Neuronal stem cell (in vitro differentiated cells): Measurements from ENCODE around the gene PIK3C2G.

Source experiments
- DNase-seq: peaks from one replicate; pipeline ENCODE4 v3.0.0-alpha.2; 2013; ENCODE audit warnings: low spot score
- H2AFZ ChIP-seq: one replicate; pipeline ENCODE4 v1.6.1; 2013; ENCODE audit warnings: mild to moderate bottlenecking, low read length, inconsistent platforms
- H2AK5ac ChIP-seq: 2 replicates; pipeline ENCODE4 v1.6.1; 2013; ENCODE audit warnings: low read depth, mild to moderate bottlenecking, inconsistent platforms, low read length, moderate library complexity, mixed read lengths
- H2BK120ac ChIP-seq: 2 replicates; pipeline ENCODE4 v1.6.1; 2013; ENCODE audit warnings: low read depth, mild to moderate bottlenecking, inconsistent platforms, low read length, moderate library complexity, mixed read lengths
- H2BK12ac ChIP-seq: one replicate; pipeline ENCODE4 v1.6.1; 2013; ENCODE audit warnings: low read length, inconsistent platforms
- H2BK15ac ChIP-seq: 2 replicates; pipeline ENCODE4 v1.6.1; 2013; ENCODE audit warnings: mild to moderate bottlenecking, low read length, inconsistent platforms, mixed read lengths
- H2BK5ac ChIP-seq: one replicate; pipeline ENCODE4 v1.6.1; 2013; ENCODE audit warnings: inconsistent platforms, mild to moderate bottlenecking, low read length, moderate library complexity
- H3K14ac ChIP-seq: one replicate; pipeline ENCODE4 v1.6.1; 2013; ENCODE audit warnings: low read length, inconsistent platforms
- H3K18ac ChIP-seq: 2 replicates; pipeline ENCODE4 v1.6.1; 2013; ENCODE audit warnings: low read length, inconsistent platforms
- H3K23ac ChIP-seq: 2 replicates; pipeline ENCODE4 v1.6.1; 2013; ENCODE audit warnings: low read depth, mild to moderate bottlenecking, mixed read lengths, low read length, inconsistent platforms; ENCODE audit not compliant: poor library complexity
- H3K27ac ChIP-seq: replicated peaks from 3 replicates; pipeline ENCODE4 v1.5.1; 2013; ENCODE audit warnings: low read length, inconsistent platforms
- H3K27me3 ChIP-seq, 3 experiments: 2 replicates each; pipeline ENCODE4 v1.6.1; 2013; ENCODE audit warnings: low read length in 3 of 3, mild to moderate bottlenecking in 2 of 3, inconsistent platforms in 1 of 3, low read depth in 1 of 3, mixed read lengths in 1 of 3, moderate library complexity in 1 of 3; ENCODE audit not compliant: control insufficient read depth in 3 of 3, insufficient read depth in 3 of 3
- H3K36me3 ChIP-seq, 2 donors: replicated peaks in 1 of 2; 2 replicates each; pipeline ENCODE4 v1.6.1; 2013; ENCODE audit warnings: low read length in 2 of 2; ENCODE audit not compliant: control insufficient read depth in 2 of 2, insufficient read depth in 2 of 2
- H3K4ac ChIP-seq: 2 replicates; pipeline ENCODE4 v1.6.1; 2013; ENCODE audit warnings: inconsistent platforms, mild to moderate bottlenecking, low read length, moderate library complexity
- H3K4me1 ChIP-seq, 2 donors: 1 replicate in 1 of 2; 2 replicates in 1 of 2; pipeline ENCODE4 v1.6.1; 2013; ENCODE audit warnings: low read length in 2 of 2, low read depth in 1 of 2; ENCODE audit not compliant: control insufficient read depth in 2 of 2, insufficient read depth in 1 of 2
- H3K4me2 ChIP-seq: one replicate; pipeline ENCODE4 v1.6.1; 2013; ENCODE audit warnings: mild to moderate bottlenecking, low read length, inconsistent platforms; ENCODE audit not compliant: insufficient read depth, poor library complexity, severe bottlenecking
- H3K4me3 ChIP-seq, 2 donors: 2 replicates each; pipeline ENCODE4 v1.5.1; 2013; ENCODE audit warnings: low read length in 2 of 2, mild to moderate bottlenecking in 2 of 2, inconsistent platforms in 1 of 2, moderate library complexity in 1 of 2
- H3K79me1 ChIP-seq: one replicate; pipeline ENCODE4 v1.6.1; 2013; ENCODE audit warnings: low read depth, mild to moderate bottlenecking, inconsistent platforms, low read length, moderate library complexity
- H3K9ac ChIP-seq: one replicate; pipeline ENCODE4 v1.6.1; 2013; ENCODE audit warnings: mild to moderate bottlenecking, low read depth, low read length, inconsistent platforms; ENCODE audit not compliant: poor library complexity
- H3K9me3 ChIP-seq, 2 donors: replicated peaks in 1 of 2; 2 replicates each; pipeline versions ENCODE3 to v1.6.1; 2013; ENCODE audit warnings: low read length in 2 of 2, mild to moderate bottlenecking in 2 of 2, inconsistent platforms in 1 of 2, low read depth in 1 of 2, mixed read lengths in 1 of 2, moderate library complexity in 1 of 2; ENCODE audit not compliant: control insufficient read depth in 2 of 2, insufficient read depth in 1 of 2
- H4K8ac ChIP-seq: one replicate; pipeline ENCODE4 v1.6.1; 2013; ENCODE audit warnings: low read depth, mild to moderate bottlenecking, inconsistent platforms, low read length, moderate library complexity
- H4K91ac ChIP-seq: one replicate; pipeline ENCODE4 v1.6.1; 2013; ENCODE audit warnings: low read length, low read depth, mild to moderate bottlenecking, inconsistent platforms; ENCODE audit not compliant: poor library complexity

Gene PIK3C2G

GRCh38 chr12:18586581-18586980 is 325.3 kb downstream of the PIK3C2G start:
- no peak overlapping the region for H4K8ac ChIP-seq
- no peak overlapping the region for H3K18ac ChIP-seq
- no peak overlapping the region for H3K23ac ChIP-seq
- H3K4me2 ChIP-seq: no peak overlapping the region
- DNase-seq: no peak
- no peak overlapping the region for H3K14ac ChIP-seq
- H3K27ac ChIP-seq: no peak overlapping the region
- no peak overlapping the region for H2AFZ ChIP-seq
- H3K4me3 ChIP-seq: no peak overlapping the region
- H2BK15ac ChIP-seq: no peak overlapping the region
- no peak overlapping the region for H3K4ac ChIP-seq
- H3K4me1 ChIP-seq: no peaks in the 10 kb centered on the region
- H2BK5ac ChIP-seq: no peak overlapping the region
- peaks cover 4 to 16% of the 10 kb centered on the region in 2 donors for H3K9me3 ChIP-seq
- no peak overlapping the region for H3K9ac ChIP-seq
- no peak overlapping the region for H2AK5ac ChIP-seq
- no peaks in the 10 kb centered on the region for H3K79me1 ChIP-seq
- no peak overlapping the region for H2BK12ac ChIP-seq
- no peaks in the 10 kb centered on the region for H3K27me3 ChIP-seq
- H4K91ac ChIP-seq: no peak overlapping the region
- no peak overlapping the region for H2BK120ac ChIP-seq
- no peaks in the 10 kb centered on the region for H3K36me3 ChIP-seq

GRCh38 chr12:18589316-18589715 is 328.0 kb downstream of the PIK3C2G start:
- Histone ChIP-seq H4K91ac (no peak overlapping the region), H3K27ac (no peak overlapping the region), H3K9ac (no peak overlapping the region)

GRCh38 chr12:18591473-18591872 is 330.2 kb downstream of the PIK3C2G start:
- no peak for DNase-seq
- Histone ChIP-seq H2BK120ac (no peak overlapping the region), H3K18ac (no peak overlapping the region), H3K9me3 (no peaks in the 10 kb centered on the region), H3K14ac (no peak overlapping the region), H3K4me1 (no peaks in the 10 kb centered on the region), H3K4me2 (no peak overlapping the region), H3K27ac (no peak overlapping the region), H2AK5ac (no peak overlapping the region), H2BK5ac (no peak overlapping the region), H3K36me3 (no peaks in the 10 kb centered on the region), H3K27me3 (no peaks in the 10 kb centered on the region), H2AFZ (no peak overlapping the region), H3K9ac (no peak overlapping the region), H2BK12ac (no peak overlapping the region), H3K79me1 (no peaks in the 10 kb centered on the region), H3K23ac (no peak overlapping the region), H4K91ac (no peak overlapping the region), H3K4ac (no peak overlapping the region), H4K8ac (no peak overlapping the region), H2BK15ac (no peak overlapping the region), H3K4me3 (no peak overlapping the region)

More at GRCh38 chr12:18589316-18589715, 328.0 kb downstream of the PIK3C2G start:
- no peak overlapping the region for H2BK5ac ChIP-seq
- H3K4ac ChIP-seq: no peak overlapping the region
- DNase-seq: no peak
- H3K23ac ChIP-seq: no peak overlapping the region
- H2BK12ac ChIP-seq: no peak overlapping the region
- no peak overlapping the region for H4K8ac ChIP-seq
- H2AK5ac ChIP-seq: no peak overlapping the region
- no peak overlapping the region for H3K14ac ChIP-seq
- no peaks in the 10 kb centered on the region for H3K36me3 ChIP-seq
- no peaks in the 10 kb centered on the region for H3K4me1 ChIP-seq
- no peak overlapping the region for H2BK15ac ChIP-seq
- no peaks in the 10 kb centered on the region for H3K79me1 ChIP-seq
- H3K18ac ChIP-seq: no peak overlapping the region
- no peak overlapping the region for H3K4me2 ChIP-seq
- peaks cover 0 to 3% of the 10 kb centered on the region in 2 donors for H3K9me3 ChIP-seq
- no peak overlapping the region for H3K4me3 ChIP-seq
- H3K27me3 ChIP-seq: no peaks in the 10 kb centered on the region
- no peak overlapping the region for H2AFZ ChIP-seq
- H2BK120ac ChIP-seq: no peak overlapping the region

GRCh38 chr12:18595412-18595811 is 334.1 kb downstream of the PIK3C2G start:
- Histone ChIP-seq H2BK12ac (no peak overlapping the region), H2BK5ac (no peak overlapping the region), H2BK15ac (no peak overlapping the region), H3K14ac (no peak overlapping the region), H3K9ac (no peak overlapping the region), H3K36me3 (no peaks in the 10 kb centered on the region), H4K8ac (no peak overlapping the region), H4K91ac (no peak overlapping the region), H3K4me3 (no peak overlapping the region), H3K4ac (no peak overlapping the region), H2AFZ (no peak overlapping the region), H3K4me2 (no peak overlapping the region), H3K9me3 (no peaks in the 10 kb centered on the region), H2BK120ac (no peak overlapping the region), H3K79me1 (no peaks in the 10 kb centered on the region), H3K27ac (no peak overlapping the region), H3K4me1 (no peaks in the 10 kb centered on the region), H3K27me3 (no peaks in the 10 kb centered on the region), H3K23ac (no peak overlapping the region), H3K18ac (no peak overlapping the region), H2AK5ac (no peak overlapping the region)
- no peak for DNase-seq
